Loucy (cell line): ENCODE results near the gene SPRR2G.
"Not testable (repeated sequence)": the region's sequence is repeated elsewhere in the genome, so short reads cannot be mapped to it uniquely, and the experiment has no call there.

Source experiments
- H2AFZ ChIP-seq: fragments of 200-600 bp; sonication (generic); 2 replicates; pipeline ENCODE4 v1.6.0; 2016; ENCODE audit warnings: antibody characterized with exemption, mild to moderate bottlenecking, low read length, moderate library complexity
- H3F3A ChIP-seq: fragments of 200-600 bp; 2 replicates; pipeline ENCODE4 v1.6.0; 2016; ENCODE audit warnings: antibody characterized with exemption, low read depth, mild to moderate bottlenecking
- H3K27me3 ChIP-seq: fragments of 200-600 bp; sonication (generic); 2 replicates; pipeline ENCODE4 v1.6.1; 2014; ENCODE audit warnings: low read length, mild to moderate bottlenecking; ENCODE audit not compliant: insufficient read depth, poor library complexity, severe bottlenecking
- H3K36me3 ChIP-seq: fragments of 200-600 bp; sonication (generic); 2 replicates; pipeline ENCODE4 v1.6.1; 2016; ENCODE audit warnings: low read length; ENCODE audit not compliant: insufficient read depth
- H3K4me1 ChIP-seq: fragments of 200-600 bp; sonication (generic); 2 replicates; pipeline ENCODE4 v1.5.1; 2014; ENCODE audit warnings: low read length, mild to moderate bottlenecking; ENCODE audit not compliant: insufficient read depth, poor library complexity, severe bottlenecking
- H3K4me2 ChIP-seq: fragments of 200-600 bp; sonication (generic); 2 replicates; pipeline ENCODE4 v1.6.0; 2014; ENCODE audit warnings: antibody characterized with exemption, low read length, low read depth, mild to moderate bottlenecking; ENCODE audit not compliant: poor library complexity, severe bottlenecking
- H3K4me3 ChIP-seq: fragments of 200-600 bp; sonication (generic); 2 replicates; pipeline ENCODE4 v1.5.1; 2014; ENCODE audit warnings: low read length, mild to moderate bottlenecking, mixed read lengths; ENCODE audit not compliant: poor library complexity, severe bottlenecking
- H3K79me2 ChIP-seq: fragments of 200-600 bp; sonication (generic); 2 replicates; pipeline ENCODE4 v1.6.1; 2014; ENCODE audit warnings: low read length; ENCODE audit not compliant: insufficient read depth
- H3K9ac ChIP-seq: fragments of 200-600 bp; sonication (generic); 2 replicates; pipeline ENCODE4 v1.6.0; 2014; ENCODE audit warnings: mild to moderate bottlenecking, low read depth, low read length, moderate library complexity; ENCODE audit not compliant: poor library complexity, severe bottlenecking
- H3K9me2 ChIP-seq: fragments of 200-600 bp; sonication (generic); replicated peaks from 2 replicates; pipeline ENCODE4 v1.6.1; 2016; ENCODE audit warnings: low read depth, low read length, mixed read lengths
- H3K9me3 ChIP-seq: fragments of 200-600 bp; sonication (generic); 2 replicates; pipeline ENCODE4 v1.6.1; 2014; ENCODE audit warnings: mild to moderate bottlenecking, antibody characterized with exemption, low read length, low read depth; ENCODE audit not compliant: insufficient read depth
- H4K20me1 ChIP-seq: fragments of 200-600 bp; sonication (generic); 2 replicates; pipeline ENCODE4 v1.6.0; 2014; ENCODE audit warnings: antibody characterized with exemption, low read length, mild to moderate bottlenecking; ENCODE audit not compliant: insufficient read depth, poor library complexity, severe bottlenecking
- CTCF ChIP-seq: fragments of 200-600 bp; sonication (generic); conservative IDR thresholded peaks from 2 replicates; pipeline ENCODE4 v1.5.1; 2014; ENCODE audit warnings: mild to moderate bottlenecking, antibody characterized with exemption, low read length
- EZH2phosphoT487 ChIP-seq: fragments of 200-600 bp; IDR thresholded peaks from 2 replicates; pipeline ENCODE4 v1.6.1; 2018; ENCODE audit warnings: antibody characterized with exemption, mild to moderate bottlenecking, moderate library complexity, borderline replicate concordance

Gene SPRR2G

DNA sequence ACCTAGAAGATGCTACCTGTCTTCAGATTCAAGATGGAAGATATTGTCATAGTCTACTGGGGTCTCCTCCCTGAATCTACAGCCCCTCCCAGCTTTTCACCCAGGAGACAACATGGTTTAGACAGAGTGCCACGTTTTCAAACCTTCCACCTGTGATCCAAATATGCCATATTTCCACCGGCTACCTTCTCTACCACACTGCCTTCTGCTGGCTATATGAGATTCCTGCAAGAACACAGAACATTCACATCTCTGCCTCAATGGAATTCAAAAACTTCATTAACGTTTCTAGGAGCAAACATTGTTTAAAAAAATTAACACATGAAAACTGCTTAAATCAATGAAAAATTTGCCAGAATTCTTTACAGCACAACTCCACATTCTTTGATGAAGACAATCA is 39.7 kb upstream of the SPRR2G start:
- H3K79me2 ChIP-seq = no peaks in the 10 kb centered on the region
- no peak overlapping the region for H3K4me3 ChIP-seq
- H3K4me2 ChIP-seq = no peak overlapping the region
- no peaks in the 10 kb centered on the region for H3K4me1 ChIP-seq
- no peak overlapping the region for H3K9ac ChIP-seq
- H3K9me2 ChIP-seq = no peaks in the 10 kb centered on the region
- H4K20me1 ChIP-seq = no peaks in the 10 kb centered on the region
- H3F3A ChIP-seq = no peaks in the 10 kb centered on the region
- no peak for TF ChIP-seq EZH2phosphoT487
- TF ChIP-seq CTCF = peak; percentile 60
- H3K27me3 ChIP-seq = no peaks in the 10 kb centered on the region
- H3K36me3 ChIP-seq = no peaks in the 10 kb centered on the region
- H3K9me3 ChIP-seq = no peaks in the 10 kb centered on the region
- H2AFZ ChIP-seq = no peak overlapping the region

DNA sequence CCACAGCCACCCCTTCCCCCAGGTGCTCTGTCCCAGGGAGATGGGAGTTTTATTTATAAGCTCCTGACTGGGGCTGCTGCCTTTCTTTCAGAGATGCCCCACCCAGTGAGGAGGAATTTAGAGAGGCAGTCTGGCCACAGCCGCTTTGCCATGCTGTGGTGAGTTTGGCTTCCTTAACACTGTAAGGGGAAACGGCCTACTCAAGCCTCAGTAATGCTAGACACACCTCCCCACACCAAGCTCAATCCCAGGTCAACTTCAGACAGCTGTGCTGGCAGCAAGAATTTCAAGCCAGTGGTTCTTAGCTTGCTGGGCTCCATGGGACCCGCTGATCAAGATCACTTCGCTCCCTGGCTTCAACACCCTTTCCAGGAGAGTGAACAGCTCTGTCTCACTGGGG is 37.6 kb upstream of the SPRR2G start:
- not testable (repeated sequence) for H2AFZ ChIP-seq, H3K36me3 ChIP-seq, H3K4me3 ChIP-seq, H4K20me1 ChIP-seq, H3K9ac ChIP-seq, H3K4me2 ChIP-seq, H3K27me3 ChIP-seq, H3F3A ChIP-seq, H3K9me2 ChIP-seq, H3K9me3 ChIP-seq, H3K79me2 ChIP-seq, H3K4me1 ChIP-seq

DNA sequence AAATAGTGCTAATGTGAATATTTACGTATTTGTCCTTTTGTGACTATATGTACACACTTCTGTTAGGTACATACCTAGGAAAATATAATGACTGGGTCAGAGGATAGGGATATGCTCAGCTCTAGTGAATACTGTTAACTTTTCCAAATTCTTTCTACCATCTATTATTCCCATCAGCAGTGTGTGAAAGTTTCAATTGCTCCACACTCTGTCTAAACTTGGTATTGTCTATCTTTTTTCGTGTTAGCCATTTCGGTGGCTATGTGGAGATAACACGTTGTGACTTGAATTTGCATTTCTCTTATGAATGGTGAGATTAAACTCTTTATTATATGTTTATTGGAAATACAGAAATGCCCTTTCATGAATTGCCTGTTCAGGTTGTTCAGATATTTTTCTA is 29.9 kb upstream of the SPRR2G start:
- Histone ChIP-seq H3K27me3 (no peaks in the 10 kb centered on the region), H3K4me1 (no peaks in the 10 kb centered on the region), H3K4me3 (no peak overlapping the region), H3K79me2 (no peaks in the 10 kb centered on the region), H2AFZ (no peak overlapping the region), H3K9me2 (no peaks in the 10 kb centered on the region), H3K9me3 (no peaks in the 10 kb centered on the region), H3K9ac (no peak overlapping the region), H3K4me2 (no peak overlapping the region), H4K20me1 (no peaks in the 10 kb centered on the region), H3K36me3 (no peaks in the 10 kb centered on the region), H3F3A (no peaks in the 10 kb centered on the region)
- no peak for TF ChIP-seq CTCF
- TF ChIP-seq EZH2phosphoT487 = no peak

- Histone ChIP-seq H3K9me2 (no peaks in the 10 kb centered on the region), H3K27me3 (no peaks in the 10 kb centered on the region)
These were observed 28.2 kb upstream of the SPRR2G start for GRCh38 chr1:153178922-153179321.

More at GRCh38 chr1:153178922-153179321, 28.2 kb upstream of the SPRR2G start:
- Histone ChIP-seq H3K36me3 (no peaks in the 10 kb centered on the region), H3K4me2 (no peak overlapping the region), H3K79me2 (no peaks in the 10 kb centered on the region), H3F3A (no peaks in the 10 kb centered on the region), H2AFZ (no peak overlapping the region), H3K4me3 (no peak overlapping the region), H3K9me3 (no peaks in the 10 kb centered on the region), H3K4me1 (no peaks in the 10 kb centered on the region), H4K20me1 (no peaks in the 10 kb centered on the region), H3K9ac (no peak overlapping the region)
- no peak for TF ChIP-seq EZH2phosphoT487
- TF ChIP-seq CTCF = no peak
